Omental fat pad (tissue), 4 donors: ENCODE data around the gene LINGO3. TPM values are rescaled to one million over a fixed set of nuclear protein-coding genes. Genes with fewer than 3 reads are reported as not detected.

Experiments used
- ATAC-seq: fragments of 150-250 bp; one replicate; pipeline ENCODE4 v1.9.1; 2016; ENCODE audit warnings: mild to moderate bottlenecking, moderate library complexity; ENCODE audit not compliant: low FRiP score
- DNase-seq: peaks from one replicate; pipeline ENCODE4 v3.0.0-alpha.2; 2019; ENCODE audit warnings: low spot score
- total RNA-seq, 4 donors: library from RNA; depleted of rRNA; stranded (reverse); fragments of >200 nt; gene quantifications; one replicate each; pipeline ENCODE4 v1.1.0, GENCODE V29; 2016
- TF ChIP-seq, protein P1 (sequence below), 3 donors: fragments of 450-650 bp; IDR thresholded peaks; one replicate each; pipeline ENCODE4 v1.5.1; 2016 to 2017; ENCODE audit warnings: antibody characterized with exemption in 3 of 3, mild to moderate bottlenecking in 3 of 3, moderate library complexity in 2 of 3

Gene LINGO3
- total RNA-seq, 4 donors from 2014 or later: 0.19 TPM; not detected in 3

- DNase-seq (no peak), ATAC-seq (no peak)
- TF ChIP-seq, protein P1, sequence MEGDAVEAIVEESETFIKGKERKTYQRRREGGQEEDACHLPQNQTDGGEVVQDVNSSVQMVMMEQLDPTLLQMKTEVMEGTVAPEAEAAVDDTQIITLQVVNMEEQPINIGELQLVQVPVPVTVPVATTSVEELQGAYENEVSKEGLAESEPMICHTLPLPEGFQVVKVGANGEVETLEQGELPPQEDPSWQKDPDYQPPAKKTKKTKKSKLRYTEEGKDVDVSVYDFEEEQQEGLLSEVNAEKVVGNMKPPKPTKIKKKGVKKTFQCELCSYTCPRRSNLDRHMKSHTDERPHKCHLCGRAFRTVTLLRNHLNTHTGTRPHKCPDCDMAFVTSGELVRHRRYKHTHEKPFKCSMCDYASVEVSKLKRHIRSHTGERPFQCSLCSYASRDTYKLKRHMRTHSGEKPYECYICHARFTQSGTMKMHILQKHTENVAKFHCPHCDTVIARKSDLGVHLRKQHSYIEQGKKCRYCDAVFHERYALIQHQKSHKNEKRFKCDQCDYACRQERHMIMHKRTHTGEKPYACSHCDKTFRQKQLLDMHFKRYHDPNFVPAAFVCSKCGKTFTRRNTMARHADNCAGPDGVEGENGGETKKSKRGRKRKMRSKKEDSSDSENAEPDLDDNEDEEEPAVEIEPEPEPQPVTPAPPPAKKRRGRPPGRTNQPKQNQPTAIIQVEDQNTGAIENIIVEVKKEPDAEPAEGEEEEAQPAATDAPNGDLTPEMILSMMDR (IDR thresholded peaks at IDR 0.05): no peak
These were observed 11.6 kb upstream of the LINGO3 start for GRCh38 chr19:2319551-2319950.

DNA sequence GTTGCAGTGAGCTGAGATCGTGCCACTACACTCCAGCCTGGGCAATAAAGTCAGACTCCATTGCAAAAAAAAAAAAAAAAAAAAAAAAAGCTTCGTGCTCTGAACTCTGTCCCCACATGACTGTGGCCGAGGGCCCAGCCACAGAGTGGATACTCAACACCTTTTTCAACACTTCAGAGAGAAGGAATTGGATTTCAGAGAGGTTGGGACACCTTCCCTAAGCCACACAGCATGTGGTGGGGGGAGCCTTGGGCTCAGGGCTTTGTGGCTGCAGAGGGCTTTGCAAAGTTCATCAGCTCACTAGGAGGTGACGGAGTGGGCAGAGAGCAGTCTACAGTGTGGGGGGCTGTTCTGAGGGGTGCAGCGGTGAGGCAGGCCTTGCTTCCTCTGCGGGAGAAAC lies 11.0 kb upstream of the LINGO3 start:
- ATAC-seq: no peak
- TF ChIP-seq, protein P1 (IDR thresholded peaks at IDR 0.05): no peak
- DNase-seq: no peak

DNA sequence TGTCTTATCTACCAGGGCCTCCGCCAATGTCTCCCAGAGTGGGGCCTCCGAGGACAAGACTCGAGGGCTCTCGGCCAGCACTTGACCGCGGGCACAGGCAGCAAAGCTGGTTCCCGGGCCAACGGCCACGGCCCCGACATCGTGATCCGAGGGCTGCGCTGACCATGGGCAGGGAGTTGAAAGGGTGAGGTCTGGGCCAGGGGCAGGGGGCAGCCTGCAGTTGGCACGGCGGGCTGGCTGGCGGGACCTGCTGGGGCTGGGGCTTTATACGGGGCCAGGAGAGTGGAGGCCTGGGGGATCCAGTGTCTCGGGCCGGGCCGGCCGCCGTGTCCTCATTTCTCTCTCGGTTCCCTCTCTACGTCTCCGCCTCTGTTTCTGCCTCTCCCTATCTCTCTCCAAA lies 9.8 kb upstream of the LINGO3 start:
- TF ChIP-seq, protein P1 (IDR thresholded peaks at IDR 0.05): no peak
- DNase-seq: no peak
- ATAC-seq: no peak

DNA sequence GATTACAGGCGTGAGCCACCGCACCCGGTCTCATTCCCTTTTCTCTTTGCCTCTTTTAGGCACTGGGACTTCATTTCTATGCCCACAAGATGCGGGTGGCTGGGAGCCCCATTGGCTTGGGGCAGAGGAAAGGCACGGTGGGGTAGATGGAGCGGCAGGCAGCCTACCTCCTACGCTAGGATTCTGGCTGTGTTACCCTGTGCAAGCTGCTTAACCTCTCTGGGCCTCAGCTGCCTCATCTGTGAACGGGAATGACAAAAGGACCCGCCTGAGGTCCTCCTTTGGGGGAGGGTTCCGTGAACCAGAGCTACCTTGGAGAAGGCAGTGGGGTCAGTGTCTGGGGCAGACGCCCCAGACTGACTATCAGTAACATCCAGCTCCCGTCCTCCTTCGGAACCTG lies 9.3 kb upstream of the LINGO3 start:
- DNase-seq (no peak), ATAC-seq (no peak)
- TF ChIP-seq, protein P1 (IDR thresholded peaks at IDR 0.05): no peak

GRCh38 chr19:2315818-2316353 lies 7.9 kb upstream of the LINGO3 start:
- no peak for DNase-seq
- peak; percentile 53 for ATAC-seq
- TF ChIP-seq, protein P1 (IDR thresholded peaks at IDR 0.05): no peak

DNA sequence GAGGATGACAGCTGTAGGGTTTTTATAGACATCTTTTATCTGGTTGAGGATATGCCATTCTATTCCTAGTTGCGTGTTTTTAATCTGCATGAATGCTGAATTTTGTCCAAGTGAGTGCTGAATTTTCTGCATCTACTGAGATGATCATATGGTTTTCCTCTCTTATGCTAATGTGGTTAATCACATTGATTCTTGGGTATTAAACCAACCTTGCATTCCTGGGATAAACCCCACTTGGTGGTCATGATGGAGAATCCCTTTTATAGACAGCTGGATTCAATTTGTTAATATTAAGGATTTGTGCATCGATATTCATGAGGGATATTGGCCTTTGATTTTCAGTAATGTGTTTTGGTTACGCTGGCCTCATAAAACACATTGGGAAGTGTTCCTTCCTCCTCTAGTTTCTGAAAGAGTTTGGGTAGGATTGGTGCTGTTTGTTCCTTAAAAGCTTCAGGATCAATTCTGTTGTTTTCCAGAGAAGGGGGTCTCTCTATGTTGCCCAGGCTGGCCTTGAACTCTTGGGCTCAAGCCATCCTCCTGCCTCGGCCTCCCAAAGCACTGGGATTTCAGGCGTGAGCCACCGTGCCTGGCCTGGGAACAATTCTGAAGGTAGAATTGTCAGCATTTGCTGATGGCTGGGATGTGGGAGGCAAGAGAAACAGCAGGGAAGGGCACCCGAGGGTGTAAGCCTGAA lies 7.3 kb upstream of the LINGO3 start:
- TF ChIP-seq, protein P1 (IDR thresholded peaks at IDR 0.05): no peak
- DNase-seq: no peak
- ATAC-seq: no peak
